GM23338 (cell line): ENCODE measurements around the gene OR12D1. TPM values are rescaled to one million over a fixed set of nuclear protein-coding genes. Genes with fewer than 3 reads are reported as not detected.

ENCODE experiments used
- CREB1 ChIP-seq: fragments of 250-450 bp; sonication (Bioruptor Pico); IDR thresholded peaks from 2 replicates; pipeline ENCODE4 v1.5.0; 2020; ENCODE audit warnings: low read depth, mild to moderate bottlenecking, moderate library complexity
- EZH2 ChIP-seq: fragments of 200-600 bp; sonication (generic); IDR thresholded peaks from one replicate; pipeline ENCODE4 v1.8.0; 2017; ENCODE audit warnings: antibody characterized with exemption, mild to moderate bottlenecking, low read depth; ENCODE audit not compliant: unreplicated experiment
- EZH2phosphoT487 ChIP-seq: fragments of 200-600 bp; sonication (generic); IDR thresholded peaks from one replicate; pipeline ENCODE4 v1.8.1; 2018; ENCODE audit warnings: antibody characterized with exemption; ENCODE audit not compliant: unreplicated experiment
- STAT1 ChIP-seq: IDR thresholded peaks from one replicate; pipeline ENCODE4 v1.6.1; 2016; ENCODE audit warnings: antibody characterized with exemption; ENCODE audit not compliant: unreplicated experiment
- ZNF331 ChIP-seq: fragments of 250-450 bp; sonication (Bioruptor Pico); IDR thresholded peaks from 2 replicates; pipeline ENCODE4 v1.5.0; 2020; ENCODE audit warnings: low read depth, mild to moderate bottlenecking, moderate library complexity
- polyA plus RNA-seq: library from polyadenylated mRNA; unstranded; fragments of >200 nt; fragmentation: Nextera tagmentation; extraction: Ambion mirVana; gene quantifications from 2 replicates; pipeline ENCODE4 v1.2.1, GENCODE V29; 2016
- total RNA-seq: library from RNA; depleted of rRNA; stranded (reverse); fragments of >200 nt; shearing (Covaris generic); gene quantifications from 2 replicates; pipeline ENCODE4 v1.2.3, GENCODE V29; 2014
- TF ChIP-seq, protein P1 (sequence below): fragments of 250-450 bp; sonication (Bioruptor Pico); IDR thresholded peaks from 2 replicates; pipeline ENCODE4 v1.5.0; 2020; ENCODE audit warnings: mild to moderate bottlenecking, moderate library complexity
- TF ChIP-seq, protein P2 (sequence below), 2 experiments: fragments of 200-600 bp in 1 of 2; sonication (generic) in 1 of 2; conservative IDR thresholded peaks; 2 replicates each; pipeline versions ENCODE4 v1.5.1 to v1.6.1; 2016 to 2017; ENCODE audit warnings: antibody characterized with exemption in 2 of 2, low read depth in 2 of 2, mild to moderate bottlenecking in 2 of 2, moderate library complexity in 1 of 2
- TF ChIP-seq, protein P3 (sequence below): IDR thresholded peaks from one replicate; pipeline ENCODE4 v1.6.1; 2018; ENCODE audit warnings: antibody characterized with exemption; ENCODE audit not compliant: unreplicated experiment

The OR12D1 gene
- total and polyA plus RNA-seq, 2 experiments from 2014 or later: not detected

DNA sequence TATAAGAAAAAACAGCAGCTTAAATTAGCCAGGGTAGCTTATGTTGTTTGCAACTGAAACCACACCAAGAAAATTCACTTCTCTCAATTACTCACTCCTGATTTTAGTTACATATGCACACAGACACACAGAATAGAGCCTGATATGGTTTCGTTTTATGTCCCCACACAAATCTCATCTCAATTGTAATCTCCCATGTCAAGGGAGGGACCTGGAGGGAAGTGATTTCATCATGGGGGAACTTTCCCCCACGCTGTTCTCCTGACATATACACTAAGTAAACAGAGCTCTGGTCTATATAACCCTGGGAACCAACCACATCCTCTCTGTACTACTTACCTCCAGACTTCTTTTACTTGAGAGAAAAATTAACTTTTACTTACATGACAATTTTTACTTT lies 9.8 kb downstream of the OR12D1 start (continued):
- TF ChIP-seq, protein P1, sequence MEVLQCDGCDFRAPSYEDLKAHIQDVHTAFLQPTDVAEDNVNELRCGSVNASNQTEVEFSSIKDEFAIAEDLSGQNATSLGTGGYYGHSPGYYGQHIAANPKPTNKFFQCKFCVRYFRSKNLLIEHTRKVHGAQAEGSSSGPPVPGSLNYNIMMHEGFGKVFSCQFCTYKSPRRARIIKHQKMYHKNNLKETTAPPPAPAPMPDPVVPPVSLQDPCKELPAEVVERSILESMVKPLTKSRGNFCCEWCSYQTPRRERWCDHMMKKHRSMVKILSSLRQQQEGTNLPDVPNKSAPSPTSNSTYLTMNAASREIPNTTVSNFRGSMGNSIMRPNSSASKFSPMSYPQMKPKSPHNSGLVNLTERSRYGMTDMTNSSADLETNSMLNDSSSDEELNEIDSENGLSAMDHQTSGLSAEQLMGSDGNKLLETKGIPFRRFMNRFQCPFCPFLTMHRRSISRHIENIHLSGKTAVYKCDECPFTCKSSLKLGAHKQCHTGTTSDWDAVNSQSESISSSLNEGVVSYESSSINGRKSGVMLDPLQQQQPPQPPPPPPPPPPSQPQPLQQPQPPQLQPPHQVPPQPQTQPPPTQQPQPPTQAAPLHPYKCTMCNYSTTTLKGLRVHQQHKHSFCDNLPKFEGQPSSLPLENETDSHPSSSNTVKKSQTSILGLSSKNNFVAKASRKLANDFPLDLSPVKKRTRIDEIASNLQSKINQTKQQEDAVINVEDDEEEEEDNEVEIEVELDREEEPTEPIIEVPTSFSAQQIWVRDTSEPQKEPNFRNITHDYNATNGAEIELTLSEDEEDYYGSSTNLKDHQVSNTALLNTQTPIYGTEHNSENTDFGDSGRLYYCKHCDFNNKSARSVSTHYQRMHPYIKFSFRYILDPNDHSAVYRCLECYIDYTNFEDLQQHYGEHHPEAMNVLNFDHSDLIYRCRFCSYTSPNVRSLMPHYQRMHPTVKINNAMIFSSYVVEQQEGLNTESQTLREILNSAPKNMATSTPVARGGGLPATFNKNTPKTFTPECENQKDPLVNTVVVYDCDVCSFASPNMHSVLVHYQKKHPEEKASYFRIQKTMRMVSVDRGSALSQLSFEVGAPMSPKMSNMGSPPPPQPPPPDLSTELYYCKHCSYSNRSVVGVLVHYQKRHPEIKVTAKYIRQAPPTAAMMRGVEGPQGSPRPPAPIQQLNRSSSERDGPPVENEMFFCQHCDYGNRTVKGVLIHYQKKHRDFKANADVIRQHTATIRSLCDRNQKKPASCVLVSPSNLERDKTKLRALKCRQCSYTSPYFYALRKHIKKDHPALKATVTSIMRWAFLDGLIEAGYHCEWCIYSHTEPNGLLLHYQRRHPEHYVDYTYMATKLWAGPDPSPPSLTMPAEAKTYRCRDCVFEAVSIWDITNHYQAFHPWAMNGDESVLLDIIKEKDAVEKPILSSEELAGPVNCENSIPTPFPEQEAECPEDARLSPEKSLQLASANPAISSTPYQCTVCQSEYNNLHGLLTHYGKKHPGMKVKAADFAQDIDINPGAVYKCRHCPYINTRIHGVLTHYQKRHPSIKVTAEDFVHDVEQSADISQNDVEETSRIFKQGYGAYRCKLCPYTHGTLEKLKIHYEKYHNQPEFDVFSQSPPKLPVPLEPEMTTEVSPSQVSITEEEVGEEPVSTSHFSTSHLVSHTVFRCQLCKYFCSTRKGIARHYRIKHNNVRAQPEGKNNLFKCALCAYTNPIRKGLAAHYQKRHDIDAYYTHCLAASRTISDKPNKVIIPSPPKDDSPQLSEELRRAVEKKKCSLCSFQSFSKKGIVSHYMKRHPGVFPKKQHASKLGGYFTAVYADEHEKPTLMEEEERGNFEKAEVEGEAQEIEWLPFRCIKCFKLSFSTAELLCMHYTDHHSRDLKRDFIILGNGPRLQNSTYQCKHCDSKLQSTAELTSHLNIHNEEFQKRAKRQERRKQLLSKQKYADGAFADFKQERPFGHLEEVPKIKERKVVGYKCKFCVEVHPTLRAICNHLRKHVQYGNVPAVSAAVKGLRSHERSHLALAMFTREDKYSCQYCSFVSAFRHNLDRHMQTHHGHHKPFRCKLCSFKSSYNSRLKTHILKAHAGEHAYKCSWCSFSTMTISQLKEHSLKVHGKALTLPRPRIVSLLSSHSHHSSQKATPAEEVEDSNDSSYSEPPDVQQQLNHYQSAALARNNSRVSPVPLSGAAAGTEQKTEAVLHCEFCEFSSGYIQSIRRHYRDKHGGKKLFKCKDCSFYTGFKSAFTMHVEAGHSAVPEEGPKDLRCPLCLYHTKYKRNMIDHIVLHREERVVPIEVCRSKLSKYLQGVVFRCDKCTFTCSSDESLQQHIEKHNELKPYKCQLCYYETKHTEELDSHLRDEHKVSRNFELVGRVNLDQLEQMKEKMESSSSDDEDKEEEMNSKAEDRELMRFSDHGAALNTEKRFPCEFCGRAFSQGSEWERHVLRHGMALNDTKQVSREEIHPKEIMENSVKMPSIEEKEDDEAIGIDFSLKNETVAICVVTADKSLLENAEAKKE (CRISPR knock-in tag): no peak
- TF ChIP-seq, protein P2, sequence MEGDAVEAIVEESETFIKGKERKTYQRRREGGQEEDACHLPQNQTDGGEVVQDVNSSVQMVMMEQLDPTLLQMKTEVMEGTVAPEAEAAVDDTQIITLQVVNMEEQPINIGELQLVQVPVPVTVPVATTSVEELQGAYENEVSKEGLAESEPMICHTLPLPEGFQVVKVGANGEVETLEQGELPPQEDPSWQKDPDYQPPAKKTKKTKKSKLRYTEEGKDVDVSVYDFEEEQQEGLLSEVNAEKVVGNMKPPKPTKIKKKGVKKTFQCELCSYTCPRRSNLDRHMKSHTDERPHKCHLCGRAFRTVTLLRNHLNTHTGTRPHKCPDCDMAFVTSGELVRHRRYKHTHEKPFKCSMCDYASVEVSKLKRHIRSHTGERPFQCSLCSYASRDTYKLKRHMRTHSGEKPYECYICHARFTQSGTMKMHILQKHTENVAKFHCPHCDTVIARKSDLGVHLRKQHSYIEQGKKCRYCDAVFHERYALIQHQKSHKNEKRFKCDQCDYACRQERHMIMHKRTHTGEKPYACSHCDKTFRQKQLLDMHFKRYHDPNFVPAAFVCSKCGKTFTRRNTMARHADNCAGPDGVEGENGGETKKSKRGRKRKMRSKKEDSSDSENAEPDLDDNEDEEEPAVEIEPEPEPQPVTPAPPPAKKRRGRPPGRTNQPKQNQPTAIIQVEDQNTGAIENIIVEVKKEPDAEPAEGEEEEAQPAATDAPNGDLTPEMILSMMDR (conservative IDR thresholded peaks at IDR 0.05; ENCODE audit: low read depth in 2 of 2): no peak
- TF ChIP-seq EZH2: no peak
- no peak for TF ChIP-seq STAT1
- TF ChIP-seq, protein P3, sequence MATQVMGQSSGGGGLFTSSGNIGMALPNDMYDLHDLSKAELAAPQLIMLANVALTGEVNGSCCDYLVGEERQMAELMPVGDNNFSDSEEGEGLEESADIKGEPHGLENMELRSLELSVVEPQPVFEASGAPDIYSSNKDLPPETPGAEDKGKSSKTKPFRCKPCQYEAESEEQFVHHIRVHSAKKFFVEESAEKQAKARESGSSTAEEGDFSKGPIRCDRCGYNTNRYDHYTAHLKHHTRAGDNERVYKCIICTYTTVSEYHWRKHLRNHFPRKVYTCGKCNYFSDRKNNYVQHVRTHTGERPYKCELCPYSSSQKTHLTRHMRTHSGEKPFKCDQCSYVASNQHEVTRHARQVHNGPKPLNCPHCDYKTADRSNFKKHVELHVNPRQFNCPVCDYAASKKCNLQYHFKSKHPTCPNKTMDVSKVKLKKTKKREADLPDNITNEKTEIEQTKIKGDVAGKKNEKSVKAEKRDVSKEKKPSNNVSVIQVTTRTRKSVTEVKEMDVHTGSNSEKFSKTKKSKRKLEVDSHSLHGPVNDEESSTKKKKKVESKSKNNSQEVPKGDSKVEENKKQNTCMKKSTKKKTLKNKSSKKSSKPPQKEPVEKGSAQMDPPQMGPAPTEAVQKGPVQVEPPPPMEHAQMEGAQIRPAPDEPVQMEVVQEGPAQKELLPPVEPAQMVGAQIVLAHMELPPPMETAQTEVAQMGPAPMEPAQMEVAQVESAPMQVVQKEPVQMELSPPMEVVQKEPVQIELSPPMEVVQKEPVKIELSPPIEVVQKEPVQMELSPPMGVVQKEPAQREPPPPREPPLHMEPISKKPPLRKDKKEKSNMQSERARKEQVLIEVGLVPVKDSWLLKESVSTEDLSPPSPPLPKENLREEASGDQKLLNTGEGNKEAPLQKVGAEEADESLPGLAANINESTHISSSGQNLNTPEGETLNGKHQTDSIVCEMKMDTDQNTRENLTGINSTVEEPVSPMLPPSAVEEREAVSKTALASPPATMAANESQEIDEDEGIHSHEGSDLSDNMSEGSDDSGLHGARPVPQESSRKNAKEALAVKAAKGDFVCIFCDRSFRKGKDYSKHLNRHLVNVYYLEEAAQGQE: no peak
- TF ChIP-seq CREB1 (CRISPR knock-in tag): no peak
- TF ChIP-seq EZH2phosphoT487: no peak
- no peak for TF ChIP-seq ZNF331 (CRISPR knock-in tag)
